ENCODE data around the gene AKT1.

Gene AKT1

GRCh38 chr14:104792101-104792884 lies 3.3 kb downstream of the AKT1 start:
- ATAC-seq (replicated peaks; ENCODE audit: extremely low read depth, poor library complexity, severe bottlenecking) (no peak), DNase-seq (ENCODE audit: low spot score in 2 of 2) (no peak)
- Mint-ChIP-seq H3K9me3 (no peaks in the 10 kb centered on the region), H3K4me1 (peaks cover 42% of the 10 kb centered on the region), H3K27ac (ENCODE audit: low read depth) (peak overlapping the region; percentile 32), H3K27me3 (no peaks in the 10 kb centered on the region), H3K4me3 (peak overlapping the region; percentile 84), H3K36me3 (ENCODE audit: insufficient read depth) (peaks cover 13% of the 10 kb centered on the region)

DNA sequence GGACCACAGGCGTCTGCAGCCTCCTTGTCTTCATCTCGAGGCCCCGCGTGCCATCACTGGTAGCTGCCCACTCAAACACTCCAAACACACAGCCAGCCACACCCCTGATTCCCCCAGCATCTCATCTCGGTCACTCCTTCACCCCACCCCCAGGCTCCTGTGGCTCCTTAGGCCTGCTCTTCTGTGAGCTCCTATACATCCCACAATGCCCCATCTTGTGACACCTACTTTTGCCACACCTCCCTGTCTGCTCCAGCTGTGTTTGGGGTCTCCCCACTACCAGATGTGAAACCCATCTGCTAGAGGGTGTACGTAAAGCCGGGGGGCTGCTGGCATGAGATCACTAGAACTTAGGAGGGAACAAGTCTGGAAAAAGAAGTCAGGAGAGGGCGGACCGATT lies 4.1 kb downstream of the AKT1 start:
- H3K27ac Mint-ChIP-seq (ENCODE audit: low read depth), result peak overlapping the region; percentile 74
- peaks cover 41% of the 10 kb centered on the region for H3K4me1 Mint-ChIP-seq
- H3K9me3 Mint-ChIP-seq, result no peaks in the 10 kb centered on the region

GRCh38 chr14:104789752-104790743 lies 5.5 kb downstream of the AKT1 start:
- H3K27me3 Mint-ChIP-seq, result no peaks in the 10 kb centered on the region
- H3K36me3 Mint-ChIP-seq (ENCODE audit: insufficient read depth), result peaks cover 6% of the 10 kb centered on the region
- DNase-seq (ENCODE audit: low spot score in 2 of 2) (no peak), ATAC-seq (replicated peaks; ENCODE audit: extremely low read depth, poor library complexity, severe bottlenecking) (no peak)
- no peak overlapping the region for H3K4me3 Mint-ChIP-seq
- no peaks in the 10 kb centered on the region for H3K9me3 Mint-ChIP-seq
- H3K4me1 Mint-ChIP-seq, result peaks cover 35% of the 10 kb centered on the region
- no peak overlapping the region for H3K27ac Mint-ChIP-seq (ENCODE audit: low read depth)

More for the DNA sequence above, 4.1 kb downstream of the AKT1 start:
- Mint-ChIP-seq H3K4me3 (peak overlapping the region; percentile 37), H3K27me3 (no peaks in the 10 kb centered on the region), H3K36me3 (ENCODE audit: insufficient read depth) (peaks cover 12% of the 10 kb centered on the region)
- DNase-seq (ENCODE audit: low spot score in 2 of 2) (no peak), ATAC-seq (replicated peaks; ENCODE audit: extremely low read depth, poor library complexity, severe bottlenecking) (no peak)

DNA sequence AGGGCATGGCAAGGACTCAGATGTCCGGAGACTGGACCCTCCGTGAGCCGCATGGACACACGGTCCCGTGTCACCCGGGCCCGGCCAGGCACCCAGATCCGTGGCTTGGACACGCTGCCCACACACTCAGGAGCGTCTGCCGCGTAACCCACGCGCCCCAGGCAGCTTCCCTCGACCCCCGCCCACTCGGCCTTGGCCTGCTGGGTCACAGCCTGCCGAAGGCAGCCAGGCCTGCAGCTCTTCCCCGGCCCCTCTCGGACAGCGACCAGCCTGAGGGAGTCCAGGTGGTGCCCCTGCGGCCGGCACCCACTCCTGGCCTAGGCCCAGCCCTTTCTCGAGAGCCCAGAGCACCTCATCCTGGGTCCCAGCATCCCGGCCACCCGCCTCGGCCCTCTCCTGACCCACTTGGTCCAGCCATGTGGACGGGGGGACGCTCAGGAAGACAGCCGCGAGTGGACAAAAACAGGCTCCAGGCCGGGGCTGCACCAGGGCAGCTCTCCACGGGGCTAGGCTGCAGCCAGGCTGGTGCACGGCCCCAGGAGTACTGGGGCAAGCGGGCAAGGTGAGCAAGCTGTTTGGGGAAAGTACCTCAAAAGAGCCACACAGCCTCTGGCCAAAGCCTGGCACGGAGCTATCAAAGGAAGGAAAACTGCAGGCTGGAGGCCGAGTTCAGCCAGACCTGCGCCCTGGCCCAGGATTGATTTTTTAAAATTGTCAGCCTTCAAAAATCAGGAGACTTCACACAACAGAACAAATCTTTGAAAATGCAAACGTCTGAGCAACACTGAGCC lies 6.5 kb downstream of the AKT1 start:
- DNase-seq (ENCODE audit: low spot score in 2 of 2), result no peak
- no peak overlapping the region for H3K27ac Mint-ChIP-seq (ENCODE audit: low read depth)
- H3K4me3 Mint-ChIP-seq, result no peak overlapping the region
- peaks cover 29% of the 10 kb centered on the region for H3K4me1 Mint-ChIP-seq
- no peaks in the 10 kb centered on the region for H3K9me3 Mint-ChIP-seq
- no peak for ATAC-seq (replicated peaks; ENCODE audit: extremely low read depth, poor library complexity, severe bottlenecking)
- peaks cover 4% of the 10 kb centered on the region for H3K36me3 Mint-ChIP-seq (ENCODE audit: insufficient read depth)
- no peaks in the 10 kb centered on the region for H3K27me3 Mint-ChIP-seq

DNA sequence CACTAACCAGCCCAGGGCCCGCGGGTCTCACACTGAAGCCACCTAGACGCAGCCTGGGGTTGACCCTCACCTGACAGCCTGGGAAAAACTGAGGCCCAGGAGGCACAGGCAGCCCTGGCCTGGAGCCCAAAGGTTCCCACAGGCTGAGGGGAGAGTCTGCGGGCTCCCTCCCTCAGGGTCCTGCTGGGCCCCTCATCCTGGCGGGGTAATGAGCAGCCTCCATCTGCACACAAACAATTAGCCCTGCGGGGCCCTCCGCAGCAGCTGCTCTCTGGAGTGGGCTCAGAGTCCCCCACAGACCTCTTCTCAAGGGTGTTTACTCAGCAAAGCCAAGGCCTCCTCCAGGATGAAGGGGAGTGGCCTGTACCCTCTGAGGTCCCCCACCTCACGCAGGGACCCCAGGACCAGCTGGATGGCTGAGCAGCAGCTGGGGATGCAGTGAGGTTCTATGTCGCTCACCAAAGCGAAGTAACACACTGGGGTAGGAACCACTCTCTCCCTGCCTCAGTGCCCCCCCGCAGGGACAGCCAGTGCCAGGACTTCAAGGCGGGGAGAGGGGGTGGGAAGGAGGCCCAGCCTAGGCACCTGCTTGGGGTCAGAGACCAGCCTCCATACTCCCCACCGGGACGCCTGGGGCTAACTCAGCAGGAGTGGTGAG lies 7.3 kb downstream of the AKT1 start:
- Mint-ChIP-seq H3K9me3 (no peaks in the 10 kb centered on the region), H3K36me3 (ENCODE audit: insufficient read depth) (peaks cover 4% of the 10 kb centered on the region), H3K27me3 (no peaks in the 10 kb centered on the region), H3K4me3 (no peak overlapping the region), H3K4me1 (peaks cover 21% of the 10 kb centered on the region), H3K27ac (ENCODE audit: low read depth) (no peak overlapping the region)
- DNase-seq (ENCODE audit: low spot score in 2 of 2) (no peak), ATAC-seq (replicated peaks; ENCODE audit: extremely low read depth, poor library complexity, severe bottlenecking) (no peak)

- Mint-ChIP-seq H3K9me3 (no peaks in the 10 kb centered on the region), H3K4me3 (no peak overlapping the region), H3K27me3 (no peaks in the 10 kb centered on the region), H3K36me3 (ENCODE audit: insufficient read depth) (peaks cover 5% of the 10 kb centered on the region), H3K4me1 (peaks cover 15% of the 10 kb centered on the region), H3K27ac (ENCODE audit: low read depth) (no peak overlapping the region)
- DNase-seq (ENCODE audit: low spot score in 2 of 2) (no peak), ATAC-seq (replicated peaks; ENCODE audit: extremely low read depth, poor library complexity, severe bottlenecking) (no peak)
Measured at GRCh38 chr14:104787736-104788135, 7.8 kb downstream of the AKT1 start.

DNA sequence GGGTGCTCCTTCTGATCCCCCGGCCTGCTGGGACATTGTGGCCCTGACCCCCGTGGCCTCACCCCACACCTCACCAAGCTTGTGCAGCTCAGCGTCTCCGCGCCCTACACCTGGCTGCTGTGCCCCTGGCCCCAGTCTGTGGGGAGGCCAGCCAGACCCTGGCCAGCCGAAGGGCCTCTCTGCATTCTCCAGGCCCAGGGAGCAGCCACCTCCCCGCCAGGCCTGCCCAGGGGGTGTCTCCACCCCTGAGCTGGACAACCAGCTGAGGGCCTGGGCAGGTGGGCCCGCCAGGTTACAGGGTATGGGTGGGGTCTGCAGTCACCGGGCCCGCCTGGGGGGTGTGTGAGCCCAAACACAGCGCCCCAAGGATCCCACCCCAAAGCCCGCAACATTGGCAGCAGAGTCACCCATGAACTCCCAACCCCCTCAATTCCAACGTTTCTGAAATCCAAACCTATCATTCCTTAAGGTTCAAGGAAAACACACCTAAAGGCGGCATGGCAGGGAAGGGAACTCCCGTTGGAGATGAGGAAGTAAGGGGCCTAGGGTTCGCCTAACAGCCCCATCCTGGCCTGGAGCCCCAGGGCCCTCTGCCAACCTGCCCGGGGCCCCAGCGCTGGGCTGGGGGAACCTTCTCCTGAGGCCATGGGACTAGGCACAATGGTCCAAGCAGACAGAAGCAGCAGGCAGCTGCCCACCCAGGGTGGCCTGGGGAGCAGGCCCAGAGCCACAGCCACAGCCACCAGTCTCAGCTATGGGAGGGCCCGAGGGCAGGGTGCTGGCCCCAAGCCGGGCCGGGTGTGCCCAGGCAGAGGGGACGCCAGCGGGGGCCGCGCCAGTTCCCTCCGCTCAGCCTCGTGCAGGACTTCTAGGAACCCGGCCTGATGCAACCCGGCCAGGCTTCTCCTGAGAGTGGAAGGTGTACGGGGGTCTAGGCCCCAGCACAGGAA lies 8.5 kb downstream of the AKT1 start:
- Mint-ChIP-seq H3K27me3 (no peaks in the 10 kb centered on the region), H3K4me3 (peak overlapping the region; percentile 11), H3K4me1 (peaks cover 10% of the 10 kb centered on the region), H3K9me3 (no peaks in the 10 kb centered on the region), H3K27ac (ENCODE audit: low read depth) (peak overlapping the region; percentile 78), H3K36me3 (ENCODE audit: insufficient read depth) (peaks cover 7% of the 10 kb centered on the region)
- DNase-seq (ENCODE audit: low spot score in 2 of 2) (no peak), ATAC-seq (replicated peaks; ENCODE audit: extremely low read depth, poor library complexity, severe bottlenecking) (no peak)

DNA sequence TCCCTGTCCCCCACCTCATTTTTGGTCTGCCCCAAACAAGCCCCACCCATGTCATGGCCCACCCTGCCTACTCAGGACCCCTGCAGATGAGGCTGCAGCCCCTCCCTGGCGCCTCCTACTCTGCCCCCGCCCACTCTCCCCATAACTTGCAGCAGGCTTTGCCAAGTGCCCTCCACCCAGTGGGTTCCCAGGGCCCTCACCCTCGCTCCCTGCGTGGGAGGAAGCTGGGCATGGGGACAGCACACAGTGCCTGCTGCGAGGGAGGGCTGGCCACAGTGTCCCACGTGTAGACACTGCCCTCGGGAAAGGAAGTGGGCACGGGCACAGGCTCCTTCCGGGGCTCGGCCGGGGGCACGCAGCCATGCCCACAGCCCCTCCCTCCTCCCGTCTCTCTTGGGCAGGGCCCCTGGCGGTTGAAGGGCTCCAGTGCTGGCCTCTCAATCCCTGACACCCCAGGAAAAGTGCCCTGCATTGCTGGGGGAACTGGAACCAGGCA lies 9.4 kb downstream of the AKT1 start:
- DNase-seq (ENCODE audit: low spot score in 2 of 2), result no peak
- Mint-ChIP-seq H3K27me3 (no peaks in the 10 kb centered on the region), H3K9me3 (no peaks in the 10 kb centered on the region), H3K4me3 (peak overlapping the region; percentile 11), H3K27ac (ENCODE audit: low read depth) (peak overlapping the region; percentile 78), H3K36me3 (ENCODE audit: insufficient read depth) (peaks cover 7% of the 10 kb centered on the region), H3K4me1 (peaks cover 5% of the 10 kb centered on the region)
- peak; percentile 69 for ATAC-seq (replicated peaks; ENCODE audit: extremely low read depth, poor library complexity, severe bottlenecking)

GRCh38 chr14:104785708-104786080 lies 9.9 kb downstream of the AKT1 start:
- Mint-ChIP-seq H3K9me3 (no peaks in the 10 kb centered on the region), H3K4me3 (peak overlapping the region; percentile 11), H3K27ac (ENCODE audit: low read depth) (peak overlapping the region; percentile 46), H3K27me3 (no peaks in the 10 kb centered on the region), H3K36me3 (ENCODE audit: insufficient read depth) (peaks cover 9% of the 10 kb centered on the region), H3K4me1 (peaks cover under 1% of the 10 kb centered on the region)
- ATAC-seq (replicated peaks; ENCODE audit: extremely low read depth, poor library complexity, severe bottlenecking), result no peak
- no peak for DNase-seq (ENCODE audit: low spot score in 2 of 2)

DNA sequence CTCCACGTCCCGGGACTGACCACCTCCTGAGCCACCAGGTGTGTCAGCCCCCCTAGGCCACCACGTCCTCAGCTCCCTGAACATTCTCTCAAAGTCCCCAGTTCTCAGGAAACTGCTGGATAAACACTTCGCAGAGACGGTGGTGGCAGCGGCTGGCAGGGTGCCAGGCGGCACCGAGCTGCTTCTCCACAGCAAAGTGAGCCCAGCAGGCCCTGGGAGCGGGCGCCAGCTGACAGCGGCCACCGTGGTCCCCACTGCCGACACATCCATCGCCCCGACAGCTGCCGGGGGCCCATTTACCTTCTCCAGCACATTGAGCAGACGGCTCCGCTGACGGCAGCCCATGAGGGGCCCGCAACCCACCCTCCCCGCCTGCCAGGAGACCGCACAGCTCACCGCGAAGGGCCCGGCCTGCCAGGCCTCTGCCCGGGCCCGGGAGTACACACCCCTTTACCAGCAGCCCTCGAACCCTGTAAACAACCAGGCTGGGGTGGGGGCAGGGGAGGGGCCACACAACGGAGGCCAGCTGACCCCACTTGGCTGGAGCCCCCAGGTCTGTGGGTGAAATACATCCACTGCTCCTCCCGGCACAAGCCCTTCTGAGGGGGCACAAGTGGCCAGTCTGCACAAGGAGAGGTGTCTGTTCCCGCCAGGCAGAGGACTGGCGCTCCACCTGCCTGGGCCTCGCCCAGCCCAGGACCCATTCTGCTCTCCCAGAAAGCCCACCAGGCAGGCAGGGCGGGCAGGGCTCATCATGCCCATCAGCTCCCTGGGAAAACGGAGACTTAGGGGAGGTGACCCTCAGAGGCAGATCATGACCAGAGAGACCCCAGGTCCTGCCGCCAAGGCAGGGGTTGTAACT lies 10.5 kb downstream of the AKT1 start:
- Mint-ChIP-seq H3K4me1 (no peaks in the 10 kb centered on the region), H3K27me3 (no peaks in the 10 kb centered on the region), H3K4me3 (no peak overlapping the region), H3K27ac (ENCODE audit: low read depth) (peak overlapping the region; percentile 46), H3K9me3 (no peaks in the 10 kb centered on the region), H3K36me3 (ENCODE audit: insufficient read depth) (peaks cover 10% of the 10 kb centered on the region)
- DNase-seq (ENCODE audit: low spot score in 2 of 2) (no peak), ATAC-seq (replicated peaks; ENCODE audit: extremely low read depth, poor library complexity, severe bottlenecking) (no peak)

Data from central memory CD8-positive, alpha-beta T cell (primary cell).